Gastroesophageal sphincter (tissue), 3 donors: ENCODE measurements around the gene AKR1A1.

ENCODE experiments used
- CTCF ChIP-seq, 4 experiments: fragments of 200-600 bp in 2 of 4; fragments of 450-650 bp in 2 of 4; sonication (generic) in 1 of 4; IDR thresholded peaks; one replicate each; pipeline ENCODE4 v1.5.1; 2017 to 2019; ENCODE audit warnings: antibody characterized with exemption in 4 of 4, mild to moderate bottlenecking in 2 of 4, moderate library complexity in 2 of 4
- EP300 ChIP-seq: sonication (generic); formaldehyde crosslinking; IDR thresholded peaks from one replicate; pipeline ENCODE4 v1.6.1; 2017; ENCODE audit warnings: antibody characterized with exemption, mild to moderate bottlenecking
- POLR2A ChIP-seq, 2 donors: fragments of 450-650 bp; IDR thresholded peaks; one replicate each; pipeline ENCODE4 v1.6.1; 2017; ENCODE audit warnings: antibody characterized with exemption in 2 of 2, mild to moderate bottlenecking in 2 of 2, moderate library complexity in 1 of 2

- TF ChIP-seq POLR2A (IDR thresholded peaks at IDR 0.05) (no peak), CTCF (IDR thresholded peaks at IDR 0.05) (no peak), EP300 (no peak)
These were observed 39.2 kb downstream of the AKR1A1 start for GRCh38 chr1:45589861-45590260.
